Lung (tissue), 12 donors: ENCODE data around the gene LTB4R. TPM values are rescaled to one million over a fixed set of nuclear protein-coding genes. Genes with fewer than 3 reads are reported as not detected.

Experiments
- ATAC-seq: fragments of 200-7000 bp; cut with Tn5 transposase; one replicate; pipeline ENCODE4 v1.9.1; 2020; ENCODE audit warnings: moderate number of reproducible peaks; ENCODE audit not compliant: insufficient read depth, low FRiP score
- DNase-seq, 3 donors: peaks; one replicate each; pipeline ENCODE4 v3.0.0-alpha.2; 2013 to 2017
- H3K27ac ChIP-seq, 2 donors: one replicate each; pipeline ENCODE4 v1.5.1; 2013; ENCODE audit warnings: mild to moderate bottlenecking in 2 of 2, moderate library complexity in 2 of 2, control low read depth in 1 of 2, inconsistent platforms in 1 of 2, low read depth in 1 of 2, low read length in 1 of 2
- H3K27me3 ChIP-seq, 3 donors: one replicate each; pipeline ENCODE4 v1.5.1; 2013; ENCODE audit warnings: low read length in 2 of 3; ENCODE audit not compliant: control insufficient read depth in 3 of 3, insufficient read depth in 3 of 3
- H3K36me3 ChIP-seq, 4 donors: one replicate each; pipeline ENCODE4 v1.5.1; 2013; ENCODE audit warnings: low read length in 4 of 4, mild to moderate bottlenecking in 1 of 4, moderate library complexity in 1 of 4; ENCODE audit not compliant: control insufficient read depth in 4 of 4, insufficient read depth in 4 of 4
- H3K4me1 ChIP-seq, 5 donors: one replicate each; pipeline ENCODE4 v1.5.1; 2013; ENCODE audit warnings: low read length in 5 of 5, mild to moderate bottlenecking in 2 of 5, moderate library complexity in 1 of 5; ENCODE audit not compliant: control insufficient read depth in 5 of 5, insufficient read depth in 5 of 5
- H3K4me3 ChIP-seq: one replicate; pipeline ENCODE4 v1.5.1; 2013; ENCODE audit warnings: mild to moderate bottlenecking, control low read depth, moderate library complexity
- H3K9ac ChIP-seq, 2 donors: one replicate each; pipeline ENCODE4 v1.5.1; 2013; ENCODE audit warnings: low read length in 2 of 2, control low read depth in 1 of 2; ENCODE audit not compliant: insufficient read depth in 1 of 2
- H3K9me3 ChIP-seq, 4 donors: one replicate each; pipeline ENCODE4 v1.5.1; 2013; ENCODE audit warnings: low read length in 3 of 4, mild to moderate bottlenecking in 1 of 4, moderate library complexity in 1 of 4; ENCODE audit not compliant: control insufficient read depth in 4 of 4, insufficient read depth in 3 of 4
- WGBS, 2 donors: extraction: QIAGEN DNeasy Blood & Tissue Kit; methylation state at CpG; one replicate each; pipeline ENCODE4 v1.1.7; 2013; 5-methylcytosine and 5-hydroxymethylcytosine counted together
- polyA plus RNA-seq, 2 donors: library from polyadenylated mRNA; stranded (reverse); fragments of 200-250 nt; gene quantifications; one replicate each; pipeline ENCODE4 v1.2.1, GENCODE V29; 2013
- total RNA-seq, 2 donors: library from RNA; depleted of rRNA in 1 of 2; stranded (reverse); fragments of >200 nt in 1 of 2; gene quantifications; one replicate each; pipeline ENCODE4 v1.2.1, GENCODE V29; 2014 to 2021
- TF ChIP-seq, protein P1 (sequence below): IDR thresholded peaks from 2 replicates; pipeline ENCODE4 v1.5.1; 2012; ENCODE audit warnings: mild to moderate bottlenecking; ENCODE audit errors: control extremely low read depth, extremely low read depth
- donor health status: control.
- donor health status: control.
- donor health status: Bipolar disorder and iron deficiency.
- donor health status: healthy.
- donor health status: DM: yes; HTN: yes; CAD: no.

Gene LTB4R
- total and polyA plus RNA-seq, 4 donors: 4.4 to 47.0 (median 11.0) TPM

DNA sequence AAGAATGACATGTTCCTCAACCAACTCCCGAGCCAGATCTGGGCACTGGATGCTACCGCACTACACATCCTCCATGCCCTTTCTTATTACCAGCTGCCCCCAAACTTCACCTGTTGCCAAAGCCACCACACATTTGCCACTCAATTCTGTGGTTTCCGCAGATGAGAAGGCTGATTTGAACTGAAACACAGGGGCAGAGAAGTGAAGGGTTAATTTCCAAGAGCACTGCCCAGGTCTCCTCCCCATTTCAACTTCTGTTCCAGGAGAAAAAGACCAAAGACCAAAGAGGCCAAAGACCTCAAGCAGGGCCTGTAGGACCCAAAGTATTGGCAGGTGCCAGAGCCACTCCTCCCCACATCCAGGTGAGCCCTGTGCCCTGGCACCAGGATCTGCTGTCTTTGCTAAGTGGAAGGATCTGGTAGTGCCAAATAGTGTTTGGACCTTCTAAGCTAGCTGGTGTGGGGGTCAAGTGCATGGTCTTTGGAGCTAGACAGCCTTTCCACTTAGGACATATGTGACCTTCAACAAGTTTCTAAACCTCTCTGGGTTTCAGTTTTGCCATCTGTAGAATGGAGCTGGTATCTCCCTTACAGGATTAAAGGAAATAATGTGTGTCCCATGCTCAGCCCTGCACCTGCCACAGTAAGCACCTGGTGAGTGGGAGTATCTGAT is 19.7 kb upstream of the LTB4R start:
- TF ChIP-seq, protein P1, sequence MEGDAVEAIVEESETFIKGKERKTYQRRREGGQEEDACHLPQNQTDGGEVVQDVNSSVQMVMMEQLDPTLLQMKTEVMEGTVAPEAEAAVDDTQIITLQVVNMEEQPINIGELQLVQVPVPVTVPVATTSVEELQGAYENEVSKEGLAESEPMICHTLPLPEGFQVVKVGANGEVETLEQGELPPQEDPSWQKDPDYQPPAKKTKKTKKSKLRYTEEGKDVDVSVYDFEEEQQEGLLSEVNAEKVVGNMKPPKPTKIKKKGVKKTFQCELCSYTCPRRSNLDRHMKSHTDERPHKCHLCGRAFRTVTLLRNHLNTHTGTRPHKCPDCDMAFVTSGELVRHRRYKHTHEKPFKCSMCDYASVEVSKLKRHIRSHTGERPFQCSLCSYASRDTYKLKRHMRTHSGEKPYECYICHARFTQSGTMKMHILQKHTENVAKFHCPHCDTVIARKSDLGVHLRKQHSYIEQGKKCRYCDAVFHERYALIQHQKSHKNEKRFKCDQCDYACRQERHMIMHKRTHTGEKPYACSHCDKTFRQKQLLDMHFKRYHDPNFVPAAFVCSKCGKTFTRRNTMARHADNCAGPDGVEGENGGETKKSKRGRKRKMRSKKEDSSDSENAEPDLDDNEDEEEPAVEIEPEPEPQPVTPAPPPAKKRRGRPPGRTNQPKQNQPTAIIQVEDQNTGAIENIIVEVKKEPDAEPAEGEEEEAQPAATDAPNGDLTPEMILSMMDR: no peak
- peaks cover 7 to 32% (median 30%) of the 10 kb centered on the region in 4 donors for H3K36me3 ChIP-seq
- H3K4me3 ChIP-seq: no peak overlapping the region
- no peak overlapping the region for H3K9ac ChIP-seq
- H3K9me3 ChIP-seq: no peaks in the 10 kb centered on the region
- WGBS, 2 donors: 91 to 92% methylated on average over 3 of the region's 3 CpGs
- no peaks in the 10 kb centered on the region for H3K27me3 ChIP-seq
- peaks cover 0 to under 1% (median 0%) of the 10 kb centered on the region in 5 donors for H3K4me1 ChIP-seq
- no peak for ATAC-seq
- no peak overlapping the region for H3K27ac ChIP-seq
- no peak for DNase-seq

DNA sequence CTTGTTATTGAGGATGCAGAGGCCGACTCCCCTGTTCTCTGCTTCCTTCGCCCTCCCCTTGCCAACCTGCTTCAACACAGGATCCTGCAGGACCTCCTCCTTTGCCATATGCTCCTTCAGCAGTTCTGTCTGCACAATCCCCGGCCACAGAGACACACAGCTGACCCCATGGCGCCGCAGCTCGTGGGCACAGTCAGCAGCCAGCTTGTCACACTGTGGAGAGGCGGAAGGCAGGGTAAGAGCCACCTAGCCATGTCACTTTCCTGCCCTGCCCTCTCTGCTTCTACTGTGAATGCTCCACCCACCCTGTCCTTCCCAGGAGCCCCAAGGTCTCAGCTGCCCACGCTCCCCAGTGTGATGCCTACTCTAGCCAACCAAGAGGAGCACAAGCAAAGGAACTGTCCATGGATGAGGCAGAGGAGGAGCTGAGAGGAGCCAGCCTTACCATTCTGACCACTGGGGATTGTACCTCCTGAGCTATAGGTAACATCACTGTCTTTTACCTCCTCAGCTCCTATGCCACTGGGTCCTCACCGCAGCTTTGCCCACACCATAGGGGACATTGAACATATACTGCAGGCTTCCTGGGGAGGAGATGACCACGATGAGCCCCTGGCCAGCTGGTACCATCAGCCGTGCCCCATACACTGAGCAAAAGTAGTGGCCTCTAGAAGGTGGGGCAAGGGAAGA is 19.0 kb upstream of the LTB4R start:
- H3K36me3 ChIP-seq: peaks cover 7 to 32% (median 30%) of the 10 kb centered on the region in 4 donors
- H3K9me3 ChIP-seq: no peaks in the 10 kb centered on the region
- TF ChIP-seq, protein P1: no peak
- H3K9ac ChIP-seq: no peak overlapping the region
- no peak overlapping the region for H3K4me3 ChIP-seq
- DNase-seq (no peak), ATAC-seq (no peak)
- 95 to 97% methylated on average over 11 of the region's 11 CpGs for WGBS, 2 donors
- no peaks in the 10 kb centered on the region for H3K27me3 ChIP-seq
- H3K4me1 ChIP-seq: peaks cover 0 to 2% (median 0%) of the 10 kb centered on the region in 5 donors
- no peak overlapping the region for H3K27ac ChIP-seq

DNA sequence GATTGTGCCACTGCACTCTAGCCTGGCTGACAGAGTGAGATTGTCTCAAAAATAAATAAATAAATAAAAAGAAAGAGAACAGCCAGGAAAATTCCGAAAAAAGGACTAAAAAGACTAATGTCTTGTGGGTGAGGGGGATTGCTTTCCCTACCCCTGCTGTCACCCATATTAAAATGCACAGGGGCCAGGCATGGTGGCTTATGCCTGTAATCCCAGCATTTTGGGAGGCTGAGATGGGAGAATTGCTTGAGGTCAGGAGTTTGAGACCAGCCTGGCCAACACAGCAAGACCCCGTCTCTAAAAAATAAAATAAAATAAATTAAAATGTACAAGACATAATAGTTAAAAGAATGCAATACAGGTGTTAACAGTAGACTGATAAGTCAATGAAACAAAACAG is 17.8 kb upstream of the LTB4R start:
- H3K4me1 ChIP-seq: peaks cover 0 to 2% (median 0%) of the 10 kb centered on the region in 5 donors

More for the DNA sequence above, 17.8 kb upstream of the LTB4R start:
- Histone ChIP-seq H3K27ac (no peak overlapping the region), H3K27me3 (no peaks in the 10 kb centered on the region), H3K9me3 (no peaks in the 10 kb centered on the region), H3K4me3 (no peak overlapping the region), H3K9ac (no peak overlapping the region), H3K36me3 (peaks cover 7 to 32% (median 30%) of the 10 kb centered on the region in 4 donors)
- TF ChIP-seq, protein P1: no peak
- DNase-seq: no peak
- WGBS, 2 donors: 93 to 98% methylated on average over 2 of the region's 2 CpGs
- ATAC-seq: no peak
